ENCODE measurements around the gene NET1. TPM values are rescaled to one million over a fixed set of nuclear protein-coding genes. Genes with fewer than 3 reads are reported as not detected.
"Not testable (repeated sequence)": the region's sequence is repeated elsewhere in the genome, so short reads cannot be mapped to it uniquely, and the experiment has no call there.

NET1 gene
- total RNA-seq, 2 donors from 2014 or later, result 47.3 to 64.9 TPM

DNA sequence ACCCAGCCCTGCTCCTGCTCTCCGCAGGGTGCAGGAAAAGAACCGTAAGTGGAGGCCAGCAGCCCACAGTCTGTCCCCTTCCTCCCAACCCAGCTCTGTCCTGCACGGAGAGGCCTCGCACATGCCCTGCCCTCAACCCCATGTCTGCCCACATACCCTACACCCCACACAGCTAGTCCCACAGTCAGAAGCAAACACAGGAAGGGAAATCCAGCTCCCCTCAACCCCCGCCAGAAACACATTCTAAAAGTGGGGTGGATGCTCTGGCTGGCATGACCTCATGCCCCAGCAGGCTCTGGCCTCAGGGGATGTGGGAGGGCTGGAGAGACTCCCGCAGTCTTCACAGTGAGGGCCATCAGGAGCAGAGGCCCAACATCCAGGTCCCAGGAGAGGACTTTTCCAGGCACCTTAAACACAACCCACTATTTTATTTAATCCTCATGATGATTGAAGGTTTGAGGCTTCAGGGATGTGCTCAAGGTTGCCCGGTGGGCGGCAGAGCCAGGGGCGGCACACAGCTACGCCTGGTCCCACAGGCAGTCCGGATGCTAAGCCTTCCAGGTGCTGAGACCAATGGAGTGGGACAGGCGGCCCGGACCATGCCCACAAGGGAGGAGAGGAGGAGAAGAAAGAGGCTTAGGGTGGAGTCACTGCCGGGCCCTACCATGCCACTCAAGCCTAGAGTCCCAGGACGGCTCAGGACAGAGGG, 57.1 kb downstream of the NET1 start:
- Histone ChIP-seq H3K4me3 (ENCODE audit: low read length) (no peak overlapping the region), H3K9me3 (ENCODE audit: control insufficient read depth, low read length) (peaks cover 28% of the 10 kb centered on the region), H3K4me1 (ENCODE audit: control insufficient read depth, insufficient read depth, low read length) (peaks cover 12% of the 10 kb centered on the region), H3K27ac (ENCODE audit: low read depth, low read length) (no peak overlapping the region), H3K36me3 (ENCODE audit: control insufficient read depth, insufficient read depth, low read length) (no peaks in the 10 kb centered on the region), H3K27me3 (ENCODE audit: control insufficient read depth, insufficient read depth, low read length, poor library complexity, severe bottlenecking) (no peaks in the 10 kb centered on the region), H3K9ac (ENCODE audit: extremely low read depth, low read length, poor library complexity, severe bottlenecking) (no peak overlapping the region)
- TF ChIP-seq, protein P1, sequence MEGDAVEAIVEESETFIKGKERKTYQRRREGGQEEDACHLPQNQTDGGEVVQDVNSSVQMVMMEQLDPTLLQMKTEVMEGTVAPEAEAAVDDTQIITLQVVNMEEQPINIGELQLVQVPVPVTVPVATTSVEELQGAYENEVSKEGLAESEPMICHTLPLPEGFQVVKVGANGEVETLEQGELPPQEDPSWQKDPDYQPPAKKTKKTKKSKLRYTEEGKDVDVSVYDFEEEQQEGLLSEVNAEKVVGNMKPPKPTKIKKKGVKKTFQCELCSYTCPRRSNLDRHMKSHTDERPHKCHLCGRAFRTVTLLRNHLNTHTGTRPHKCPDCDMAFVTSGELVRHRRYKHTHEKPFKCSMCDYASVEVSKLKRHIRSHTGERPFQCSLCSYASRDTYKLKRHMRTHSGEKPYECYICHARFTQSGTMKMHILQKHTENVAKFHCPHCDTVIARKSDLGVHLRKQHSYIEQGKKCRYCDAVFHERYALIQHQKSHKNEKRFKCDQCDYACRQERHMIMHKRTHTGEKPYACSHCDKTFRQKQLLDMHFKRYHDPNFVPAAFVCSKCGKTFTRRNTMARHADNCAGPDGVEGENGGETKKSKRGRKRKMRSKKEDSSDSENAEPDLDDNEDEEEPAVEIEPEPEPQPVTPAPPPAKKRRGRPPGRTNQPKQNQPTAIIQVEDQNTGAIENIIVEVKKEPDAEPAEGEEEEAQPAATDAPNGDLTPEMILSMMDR (conservative IDR thresholded peaks at IDR 0.05), result no peak
- peak overlapping the region; percentile 44 for H3K27ac Mint-ChIP-seq
- peaks cover 16% of the 10 kb centered on the region for H3K36me3 Mint-ChIP-seq (ENCODE audit: low read depth)
- no peak for DNase-seq
- H3K27me3 Mint-ChIP-seq (ENCODE audit: insufficient read depth), result peaks cover 7% of the 10 kb centered on the region
- H3K4me1 Mint-ChIP-seq, result peaks cover 39% of the 10 kb centered on the region
- WGBS, 2 experiments (ENCODE audit: insufficient coverage in 1 of 2, insufficient read length in 1 of 2), result 81 to 97% methylated on average over 8 to 15 of the region's 15 CpGs
- no peak overlapping the region for H3K4me3 Mint-ChIP-seq
- H3K9me3 Mint-ChIP-seq, result peaks cover 59% of the 10 kb centered on the region

DNA sequence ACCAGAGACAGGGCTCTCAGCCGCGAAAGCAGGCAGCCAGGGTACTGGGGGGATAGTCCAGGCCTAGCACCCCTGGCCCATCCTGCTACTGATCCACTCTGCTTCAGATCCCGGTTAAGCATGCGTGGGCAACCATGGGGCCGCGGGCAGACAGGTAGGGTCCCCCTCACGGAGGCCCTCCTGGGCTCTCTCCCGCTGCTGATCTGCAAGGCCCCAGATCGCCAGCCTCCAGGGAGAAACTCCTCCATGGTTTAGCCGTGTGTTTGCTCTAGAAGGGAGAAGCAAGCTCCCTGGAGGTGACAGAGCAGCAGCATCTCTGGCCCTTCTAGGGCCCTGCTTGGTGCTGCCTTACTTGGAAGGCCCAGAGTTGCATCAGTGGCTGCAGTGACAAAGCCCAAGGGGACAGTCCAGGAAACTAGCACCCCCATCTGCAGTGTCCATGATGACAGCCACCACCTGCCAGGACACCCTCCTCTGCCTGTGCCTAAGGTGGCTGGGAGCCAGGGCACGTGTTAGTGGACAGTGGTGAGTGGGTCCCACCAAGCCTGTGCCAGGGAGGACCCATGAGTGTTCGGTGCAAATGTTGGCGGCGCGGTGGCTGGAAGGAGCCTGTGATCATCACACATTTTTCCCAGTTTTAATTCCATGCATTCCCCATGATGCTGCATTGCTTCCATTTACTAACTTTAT, 57.9 kb downstream of the NET1 start:
- H3K4me3 ChIP-seq (ENCODE audit: low read length), result no peak overlapping the region
- peaks cover 12% of the 10 kb centered on the region for H3K4me1 ChIP-seq (ENCODE audit: control insufficient read depth, insufficient read depth, low read length)
- 96 to 98% methylated on average over 11 to 15 of the region's 15 CpGs for WGBS, 2 experiments (ENCODE audit: insufficient coverage in 1 of 2, insufficient read length in 1 of 2)
- peaks cover 59% of the 10 kb centered on the region for H3K9me3 Mint-ChIP-seq
- no peaks in the 10 kb centered on the region for H3K36me3 ChIP-seq (ENCODE audit: control insufficient read depth, insufficient read depth, low read length)
- no peak overlapping the region for H3K27ac Mint-ChIP-seq
- peaks cover 16% of the 10 kb centered on the region for H3K36me3 Mint-ChIP-seq (ENCODE audit: low read depth)
- DNase-seq, result no peak
- no peak overlapping the region for H3K27ac ChIP-seq (ENCODE audit: low read depth, low read length)
- H3K4me1 Mint-ChIP-seq, result peaks cover 39% of the 10 kb centered on the region
- H3K9me3 ChIP-seq (ENCODE audit: control insufficient read depth, low read length), result peaks cover 28% of the 10 kb centered on the region
- peaks cover 7% of the 10 kb centered on the region for H3K27me3 Mint-ChIP-seq (ENCODE audit: insufficient read depth)
- TF ChIP-seq, protein P1 (conservative IDR thresholded peaks at IDR 0.05), result no peak
- H3K4me3 Mint-ChIP-seq, result no peak overlapping the region
- no peaks in the 10 kb centered on the region for H3K27me3 ChIP-seq (ENCODE audit: control insufficient read depth, insufficient read depth, low read length, poor library complexity, severe bottlenecking)
- no peak overlapping the region for H3K9ac ChIP-seq (ENCODE audit: extremely low read depth, low read length, poor library complexity, severe bottlenecking)

DNA sequence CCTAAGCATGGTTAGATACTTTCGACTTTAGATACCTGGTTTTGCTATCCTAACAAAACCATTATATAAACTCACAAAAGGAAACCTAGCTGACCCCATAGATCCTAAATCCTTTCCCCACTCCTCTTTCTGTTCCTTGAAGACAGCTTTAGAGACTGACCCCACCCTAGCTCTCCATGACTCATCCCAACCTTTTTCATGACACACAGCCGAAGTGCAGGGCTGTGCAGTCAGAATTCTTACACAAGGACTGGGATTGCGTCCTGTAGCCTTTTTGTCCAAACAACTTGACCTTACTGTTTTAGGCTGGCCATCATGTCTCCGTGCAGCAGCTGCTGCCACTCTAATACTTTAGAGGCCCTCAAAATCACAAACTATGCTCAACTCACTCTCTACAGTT, 62.3 kb downstream of the NET1 start:
- H3K27me3 ChIP-seq (ENCODE audit: control insufficient read depth, insufficient read depth, low read length, poor library complexity, severe bottlenecking); H3K27me3 Mint-ChIP-seq (ENCODE audit: insufficient read depth); H3K4me3 Mint-ChIP-seq; H3K9ac ChIP-seq (ENCODE audit: extremely low read depth, low read length, poor library complexity, severe bottlenecking); H3K27ac Mint-ChIP-seq; H3K36me3 ChIP-seq (ENCODE audit: control insufficient read depth, insufficient read depth, low read length); H3K4me3 ChIP-seq (ENCODE audit: low read length); H3K27ac ChIP-seq (ENCODE audit: low read depth, low read length): not testable (repeated sequence)
- peak; percentile 6 for DNase-seq
- peaks cover 13% of the 10 kb centered on the region for H3K4me1 ChIP-seq (ENCODE audit: control insufficient read depth, insufficient read depth, low read length)
- H3K9me3 ChIP-seq (ENCODE audit: control insufficient read depth, low read length), result peaks cover 14% of the 10 kb centered on the region
- Mint-ChIP-seq H3K36me3 (ENCODE audit: low read depth) (peaks cover 14% of the 10 kb centered on the region), H3K4me1 (peaks cover 23% of the 10 kb centered on the region), H3K9me3 (peaks cover 35% of the 10 kb centered on the region)
- WGBS, 2 experiments (ENCODE audit: insufficient coverage in 1 of 2, insufficient read length in 1 of 2), result 89 to 100% methylated on average over 2 to 4 of the region's 4 CpGs

DNA sequence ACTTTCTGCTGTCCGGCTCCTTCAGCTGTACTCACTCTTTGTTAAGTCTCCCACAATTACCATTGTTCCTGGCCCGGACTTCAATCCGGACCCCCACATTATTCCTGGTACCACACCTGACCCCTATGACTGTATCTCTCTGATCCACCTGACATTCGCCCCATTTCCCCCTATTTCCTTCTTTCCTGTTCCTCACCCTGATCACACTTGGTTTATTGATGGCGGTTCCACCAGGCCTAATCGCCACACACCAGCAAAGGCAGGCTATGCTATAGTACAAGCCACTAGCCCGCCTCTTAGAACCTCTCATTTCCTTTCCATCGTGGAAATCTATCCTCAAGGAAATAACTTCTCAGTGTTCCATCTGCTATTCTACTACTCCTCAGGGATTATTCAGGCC, 62.7 kb downstream of the NET1 start:
- H3K4me3 ChIP-seq (ENCODE audit: low read length); H3K27ac Mint-ChIP-seq; H3K27me3 Mint-ChIP-seq (ENCODE audit: insufficient read depth); H3K27ac ChIP-seq (ENCODE audit: low read depth, low read length); H3K36me3 ChIP-seq (ENCODE audit: control insufficient read depth, insufficient read depth, low read length); H3K27me3 ChIP-seq (ENCODE audit: control insufficient read depth, insufficient read depth, low read length, poor library complexity, severe bottlenecking); H3K9ac ChIP-seq (ENCODE audit: extremely low read depth, low read length, poor library complexity, severe bottlenecking); H3K4me3 Mint-ChIP-seq: not testable (repeated sequence)
- 89 to 91% methylated on average over 3 to 4 of the region's 8 CpGs for WGBS, 2 experiments (ENCODE audit: insufficient coverage in 1 of 2, insufficient read length in 1 of 2)
- Histone ChIP-seq H3K9me3 (ENCODE audit: control insufficient read depth, low read length) (peaks cover 12% of the 10 kb centered on the region), H3K4me1 (ENCODE audit: control insufficient read depth, insufficient read depth, low read length) (peaks cover 13% of the 10 kb centered on the region)
- DNase-seq, result peak; percentile 8
- peaks cover 23% of the 10 kb centered on the region for H3K4me1 Mint-ChIP-seq
- peaks cover 31% of the 10 kb centered on the region for H3K9me3 Mint-ChIP-seq
- H3K36me3 Mint-ChIP-seq (ENCODE audit: low read depth), result peaks cover 13% of the 10 kb centered on the region

DNA sequence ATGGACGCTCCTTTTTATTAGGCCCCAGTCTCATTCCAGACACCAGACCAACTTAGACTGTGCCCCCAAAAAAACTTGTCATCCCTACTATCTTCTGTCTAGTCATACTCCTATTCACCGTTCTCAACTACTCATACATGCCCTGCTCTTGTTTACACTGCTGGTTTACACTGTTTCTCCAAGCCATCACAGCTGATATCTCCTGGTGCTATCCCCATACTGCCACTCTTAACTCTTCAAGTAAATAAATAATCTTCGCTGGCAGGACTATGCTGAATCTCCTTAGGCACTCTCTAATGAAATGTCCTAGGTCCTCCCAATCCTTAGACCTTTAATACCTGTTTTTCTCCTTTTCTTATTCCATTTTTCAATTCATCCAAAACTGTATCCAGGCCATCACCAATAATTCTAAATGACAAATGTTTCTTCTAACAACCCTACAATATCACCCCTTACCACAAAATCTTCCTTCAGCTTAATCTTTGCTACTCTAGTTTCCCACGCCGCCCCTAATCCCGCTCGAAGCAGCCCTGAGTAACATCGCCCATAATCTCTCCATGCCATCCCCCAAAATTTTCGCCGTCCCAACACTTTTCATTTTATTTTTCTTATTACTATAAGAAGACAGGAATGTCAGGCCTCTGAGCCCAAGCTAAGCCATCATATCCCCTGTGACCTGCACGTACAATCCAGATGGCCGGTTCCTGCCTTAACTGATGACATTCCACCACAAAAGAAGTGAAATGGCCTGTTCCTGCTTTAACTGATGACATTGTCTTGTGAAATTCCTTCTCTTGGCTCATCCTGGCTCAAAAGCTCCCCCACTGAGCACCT, 63.8 kb downstream of the NET1 start:
- H3K36me3 Mint-ChIP-seq (ENCODE audit: low read depth); H3K4me3 ChIP-seq (ENCODE audit: low read length); H3K27ac ChIP-seq (ENCODE audit: low read depth, low read length); H3K36me3 ChIP-seq (ENCODE audit: control insufficient read depth, insufficient read depth, low read length); H3K27ac Mint-ChIP-seq; H3K4me3 Mint-ChIP-seq; H3K9ac ChIP-seq (ENCODE audit: extremely low read depth, low read length, poor library complexity, severe bottlenecking); H3K27me3 Mint-ChIP-seq (ENCODE audit: insufficient read depth); H3K9me3 ChIP-seq (ENCODE audit: control insufficient read depth, low read length); H3K27me3 ChIP-seq (ENCODE audit: control insufficient read depth, insufficient read depth, low read length, poor library complexity, severe bottlenecking): not testable (repeated sequence)
- WGBS, 2 experiments (ENCODE audit: insufficient coverage in 1 of 2, insufficient read length in 1 of 2), result 77 to 79% methylated on average over 9 to 11 of the region's 12 CpGs
- peaks cover 23% of the 10 kb centered on the region for H3K4me1 Mint-ChIP-seq
- H3K4me1 ChIP-seq (ENCODE audit: control insufficient read depth, insufficient read depth, low read length), result peaks cover 13% of the 10 kb centered on the region
- DNase-seq, result peak; percentile 40
- H3K9me3 Mint-ChIP-seq, result peaks cover 20% of the 10 kb centered on the region

Measured in endodermal cell (in vitro differentiated cells).